Measurements from ENCODE around the gene FEV.

- TF ChIP-seq, protein P1, sequence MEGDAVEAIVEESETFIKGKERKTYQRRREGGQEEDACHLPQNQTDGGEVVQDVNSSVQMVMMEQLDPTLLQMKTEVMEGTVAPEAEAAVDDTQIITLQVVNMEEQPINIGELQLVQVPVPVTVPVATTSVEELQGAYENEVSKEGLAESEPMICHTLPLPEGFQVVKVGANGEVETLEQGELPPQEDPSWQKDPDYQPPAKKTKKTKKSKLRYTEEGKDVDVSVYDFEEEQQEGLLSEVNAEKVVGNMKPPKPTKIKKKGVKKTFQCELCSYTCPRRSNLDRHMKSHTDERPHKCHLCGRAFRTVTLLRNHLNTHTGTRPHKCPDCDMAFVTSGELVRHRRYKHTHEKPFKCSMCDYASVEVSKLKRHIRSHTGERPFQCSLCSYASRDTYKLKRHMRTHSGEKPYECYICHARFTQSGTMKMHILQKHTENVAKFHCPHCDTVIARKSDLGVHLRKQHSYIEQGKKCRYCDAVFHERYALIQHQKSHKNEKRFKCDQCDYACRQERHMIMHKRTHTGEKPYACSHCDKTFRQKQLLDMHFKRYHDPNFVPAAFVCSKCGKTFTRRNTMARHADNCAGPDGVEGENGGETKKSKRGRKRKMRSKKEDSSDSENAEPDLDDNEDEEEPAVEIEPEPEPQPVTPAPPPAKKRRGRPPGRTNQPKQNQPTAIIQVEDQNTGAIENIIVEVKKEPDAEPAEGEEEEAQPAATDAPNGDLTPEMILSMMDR (conservative IDR thresholded peaks at IDR 0.05 in 1 of 2, IDR thresholded peaks at IDR 0.05 in 1 of 2; ENCODE audit: extremely low read depth in 1 of 2, insufficient read depth in 1 of 2, low read depth in 1 of 2, low read length in 2 of 2), result no peak
- TF ChIP-seq EZH2 (IDR thresholded peaks at IDR 0.05; ENCODE audit: borderline replicate concordance, low read length), result no peak
Measured at GRCh38 chr2:219021591-219021990, 36.6 kb upstream of the FEV start.
